ENCODE data around the gene BRD4.

The BRD4 gene

GRCh38 chr19:15247107-15248014 lies 85.0 kb downstream of the BRD4 start:
- DNase-seq: no peak

GRCh38 chr19:15246198-15246481 lies 86.2 kb downstream of the BRD4 start:
- DNase-seq: no peak

DNA sequence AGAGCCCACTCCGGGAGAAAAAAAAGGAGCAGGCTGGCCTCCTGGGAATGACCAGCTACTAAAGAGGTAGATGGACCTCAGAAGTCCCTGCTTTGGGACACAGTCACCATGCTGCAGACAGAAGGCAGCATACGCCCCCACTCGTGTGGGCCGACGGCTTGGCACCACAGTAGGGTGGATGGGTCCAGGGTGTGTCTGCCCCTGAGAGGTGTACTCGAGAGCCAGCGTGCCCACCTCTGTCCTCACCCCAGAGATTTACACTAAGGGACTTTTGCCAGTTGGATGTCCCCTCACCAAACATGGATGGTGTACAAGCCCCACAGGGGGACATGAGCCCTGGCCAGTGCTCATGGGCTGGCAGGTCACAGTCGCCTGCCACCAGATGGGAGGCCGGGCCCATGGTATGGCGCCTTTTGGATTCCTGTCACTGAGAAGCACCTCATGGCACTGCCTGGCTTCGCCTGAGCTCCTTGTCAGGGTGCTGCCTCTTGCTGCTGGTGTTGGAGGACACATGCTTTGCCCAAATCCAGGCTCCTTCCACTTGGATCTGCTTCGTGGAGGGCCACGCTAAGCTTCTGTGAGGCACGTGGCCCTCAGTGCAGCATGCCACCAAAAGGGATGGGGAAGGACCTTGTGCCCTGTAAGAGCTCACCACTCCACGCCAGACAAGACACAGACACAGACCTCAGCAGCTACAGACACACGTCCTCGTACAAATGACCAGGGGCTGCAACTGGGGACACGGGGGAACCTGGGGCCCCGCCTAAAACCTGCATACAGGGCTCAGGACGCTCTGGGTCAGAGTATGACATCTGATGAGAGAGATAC lies 86.8 kb downstream of the BRD4 start:
- DNase-seq: no peak

GRCh38 chr19:15244808-15245207 lies 87.5 kb downstream of the BRD4 start:
- DNase-seq: no peak

DNA sequence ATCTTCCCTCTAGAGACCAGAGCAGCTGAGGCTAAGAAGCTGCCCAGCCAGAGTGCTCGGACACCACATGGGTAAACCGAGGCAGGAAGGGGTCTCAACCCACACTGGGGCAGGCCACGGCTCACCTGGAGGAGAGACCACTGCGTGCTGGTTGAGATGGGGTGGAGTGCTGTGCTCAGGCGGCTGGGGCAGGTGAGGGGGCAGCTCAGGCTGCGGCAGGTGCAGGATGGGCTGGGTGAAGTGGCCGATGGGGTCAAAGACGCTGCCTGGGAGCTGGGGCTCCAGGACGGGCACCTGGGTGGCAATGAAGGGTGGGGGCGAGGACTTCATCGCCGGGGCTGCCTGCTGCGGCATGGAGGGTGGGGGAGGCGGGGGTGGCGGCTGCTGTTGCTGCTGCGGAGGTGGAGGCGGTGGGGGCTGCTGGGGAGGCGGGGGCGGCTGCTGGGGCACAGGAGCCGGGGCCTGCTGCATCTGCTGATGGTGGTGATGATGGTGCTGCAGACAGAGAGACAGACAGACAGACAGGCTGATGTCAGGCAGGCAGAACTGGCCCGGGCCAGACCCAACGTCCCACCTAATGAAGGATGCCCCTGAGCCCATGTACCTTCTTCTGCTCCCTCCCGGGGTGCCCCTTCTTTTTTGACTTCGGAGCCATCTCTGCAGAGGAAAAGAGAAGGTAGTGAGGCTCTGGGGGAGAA lies 88.1 kb downstream of the BRD4 start:
- no peak for DNase-seq

- no peak for DNase-seq
Measured at GRCh38 chr19:15243236-15243957, 88.9 kb downstream of the BRD4 start.

DNA sequence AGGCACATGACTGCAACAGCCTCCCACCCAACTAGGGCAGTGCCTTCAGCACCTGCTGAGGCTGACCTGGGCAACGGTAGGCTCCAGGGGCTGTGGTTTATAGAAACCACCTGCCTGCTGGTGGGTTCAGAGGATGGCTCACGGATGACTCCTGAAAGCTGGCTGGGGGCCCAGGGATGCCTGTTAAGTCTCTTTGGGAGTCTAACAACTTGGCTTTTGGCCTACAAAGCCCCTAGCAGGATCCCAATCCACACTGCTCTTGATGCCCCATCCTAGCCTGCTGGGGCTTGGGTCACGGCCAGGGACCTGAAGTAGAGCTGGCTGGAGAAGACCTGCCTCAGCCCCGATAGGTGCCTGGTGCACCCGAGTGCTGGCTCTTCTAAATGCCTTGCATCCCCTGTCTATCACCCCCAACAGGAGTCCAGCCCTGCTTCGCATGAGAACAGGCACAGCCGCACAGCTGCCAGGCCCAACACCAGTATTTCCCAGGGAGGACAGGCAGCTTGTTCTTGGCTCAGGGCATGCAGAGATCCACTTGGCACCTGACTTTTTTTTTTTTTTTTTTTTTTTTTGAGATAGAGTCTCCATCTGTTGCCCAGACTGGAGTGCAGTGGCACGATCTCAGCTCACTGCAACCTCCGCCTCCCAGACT lies 91.0 kb downstream of the BRD4 start:
- peak; percentile 45 for DNase-seq

GRCh38 chr19:15240515-15240914 lies 91.8 kb downstream of the BRD4 start:
- no peak for DNase-seq

GRCh38 chr19:15239337-15239949 lies 92.9 kb downstream of the BRD4 start:
- DNase-seq: no peak

DNA sequence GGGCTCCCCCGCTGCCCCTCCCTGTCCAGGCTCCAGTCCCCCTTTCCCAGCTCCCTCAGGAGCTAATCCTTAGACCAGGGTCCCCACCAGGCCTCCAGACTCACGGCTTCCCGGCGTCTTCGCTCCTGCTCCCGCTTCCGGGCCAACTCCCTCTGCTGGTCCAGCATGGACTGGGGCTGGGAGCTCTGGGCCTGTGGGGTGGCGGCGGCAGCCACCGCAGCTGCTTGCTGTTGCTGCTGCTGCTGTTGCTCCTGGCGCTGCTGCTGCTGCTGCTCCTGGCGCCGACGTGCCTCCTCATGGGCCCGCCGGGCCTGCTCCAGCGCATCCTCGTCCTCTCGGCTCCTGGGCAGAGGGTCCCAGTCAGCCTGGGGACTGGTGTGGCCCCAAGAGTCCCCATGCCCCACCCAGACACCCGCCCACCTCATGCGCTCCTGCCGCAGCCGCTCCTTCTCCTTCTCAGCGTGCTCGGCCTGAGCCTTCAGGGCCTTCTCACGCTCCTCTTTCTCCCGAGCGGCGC lies 93.6 kb downstream of the BRD4 start:
- no peak for DNase-seq

DNA sequence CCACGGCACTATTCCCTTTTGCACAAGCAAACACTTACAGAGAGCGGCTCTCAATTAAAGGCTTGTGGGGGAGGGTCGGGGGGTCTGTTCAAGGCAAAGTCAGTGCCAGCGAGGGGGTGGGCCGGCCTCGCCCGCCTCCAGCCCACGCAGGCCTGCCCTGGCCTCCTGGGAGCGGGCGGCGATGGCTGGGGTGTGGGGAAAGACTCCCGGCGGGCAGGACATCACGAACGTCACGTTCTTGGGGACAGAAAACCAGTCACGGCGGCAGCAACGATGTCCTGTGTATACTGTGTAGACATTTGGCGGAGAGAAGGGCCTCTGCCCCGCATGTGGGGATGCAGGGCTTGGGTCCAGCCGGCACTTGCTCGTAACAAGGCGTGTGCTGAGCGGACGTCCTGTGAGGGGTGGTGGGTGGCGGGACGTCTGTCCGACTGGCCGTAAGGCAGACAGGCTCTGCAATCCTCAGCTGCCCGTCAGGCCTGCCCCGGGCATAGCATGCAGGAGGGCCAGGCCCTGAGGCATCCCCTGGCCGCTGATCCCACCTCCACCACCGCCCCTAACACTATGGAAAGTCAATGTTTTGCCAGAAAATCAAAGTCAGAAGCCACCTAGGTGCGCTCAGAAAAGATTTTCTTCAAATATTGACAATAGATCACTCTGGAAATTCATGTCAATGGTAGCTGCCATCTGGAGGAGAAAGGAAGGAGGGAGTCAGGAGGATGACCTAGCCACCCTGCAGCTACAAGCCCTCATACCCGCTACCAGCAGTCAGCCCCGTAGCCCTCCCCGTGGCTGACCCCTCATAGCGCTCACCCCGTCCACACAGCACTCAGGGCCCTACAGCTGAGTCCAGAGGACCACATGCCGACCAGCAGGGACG lies 94.3 kb downstream of the BRD4 start:
- no peak for DNase-seq

GRCh38 chr19:15236886-15237285 lies 95.5 kb downstream of the BRD4 start:
- DNase-seq: no peak

DNA sequence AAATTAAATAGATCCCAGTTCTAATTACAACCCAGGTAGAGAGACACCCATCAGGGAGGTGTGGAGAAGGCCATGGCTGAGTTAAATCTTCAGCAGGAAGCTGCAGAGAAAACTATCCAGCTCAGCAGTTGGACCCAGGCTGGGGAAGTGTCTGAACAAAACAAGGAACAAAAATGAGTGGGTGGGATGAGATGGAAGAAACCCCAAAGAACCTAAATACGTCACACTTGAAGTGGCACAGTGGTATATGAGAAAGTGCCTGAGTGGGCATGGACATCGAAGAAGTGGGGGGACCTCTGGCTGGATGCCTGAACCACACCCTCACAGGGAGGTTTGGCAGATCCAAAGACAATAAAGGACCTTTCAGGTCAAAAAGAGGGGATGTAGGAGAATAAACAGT lies 96.6 kb downstream of the BRD4 start:
- no peak for DNase-seq

DNA sequence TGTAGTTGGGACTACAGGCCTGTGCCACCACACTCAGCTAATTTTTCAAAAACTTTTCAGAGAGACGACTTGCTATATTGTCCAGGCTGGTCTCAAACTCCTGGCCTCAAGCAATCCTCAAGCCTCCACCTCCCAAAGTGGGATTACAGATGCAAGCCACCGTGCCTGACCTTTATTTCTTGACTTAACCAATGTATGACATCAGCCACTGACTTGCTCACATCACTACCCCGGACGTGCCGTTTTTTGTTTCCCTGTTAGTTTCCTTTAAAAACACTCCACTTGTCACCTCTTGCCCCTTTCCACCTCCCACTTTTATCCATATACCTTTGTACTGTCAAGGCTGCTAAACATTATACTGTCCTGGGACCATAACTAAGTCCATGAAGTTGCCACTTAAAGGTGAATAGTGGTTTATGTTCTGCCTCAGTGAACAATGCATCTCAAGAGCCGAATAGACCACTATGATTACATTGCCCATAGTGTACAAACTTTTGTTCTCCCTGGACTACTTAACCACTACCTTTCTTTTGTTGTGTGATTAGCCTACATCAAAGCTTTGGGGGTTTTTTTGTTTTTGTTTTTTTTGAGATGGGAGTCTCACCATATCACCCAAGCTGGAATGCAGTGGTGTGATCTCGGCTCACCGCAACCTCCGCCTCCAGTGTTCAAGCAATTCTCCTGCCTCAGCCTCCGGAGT lies 97.8 kb downstream of the BRD4 start:
- no peak for DNase-seq

DNA sequence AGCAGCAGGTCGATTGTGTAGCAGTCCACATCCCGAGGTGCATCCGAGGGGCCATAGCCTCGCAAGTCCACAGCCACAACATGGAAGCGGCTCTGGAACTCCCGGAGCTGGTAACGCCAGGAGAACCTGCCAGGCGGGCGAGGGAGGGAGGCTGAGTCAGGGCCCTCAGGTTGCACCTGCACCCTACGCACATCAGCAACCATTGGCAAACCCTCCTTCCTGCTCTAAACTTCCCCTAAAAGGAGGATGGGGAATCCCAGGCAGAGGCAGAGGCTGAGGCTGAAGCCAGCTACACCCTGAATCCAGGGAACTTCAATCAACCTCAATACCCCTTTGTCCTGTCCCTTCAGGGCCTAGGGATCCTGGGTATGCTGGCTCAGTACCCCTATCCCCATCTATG lies 101.1 kb downstream of the BRD4 start:
- DNase-seq: no peak

DNA sequence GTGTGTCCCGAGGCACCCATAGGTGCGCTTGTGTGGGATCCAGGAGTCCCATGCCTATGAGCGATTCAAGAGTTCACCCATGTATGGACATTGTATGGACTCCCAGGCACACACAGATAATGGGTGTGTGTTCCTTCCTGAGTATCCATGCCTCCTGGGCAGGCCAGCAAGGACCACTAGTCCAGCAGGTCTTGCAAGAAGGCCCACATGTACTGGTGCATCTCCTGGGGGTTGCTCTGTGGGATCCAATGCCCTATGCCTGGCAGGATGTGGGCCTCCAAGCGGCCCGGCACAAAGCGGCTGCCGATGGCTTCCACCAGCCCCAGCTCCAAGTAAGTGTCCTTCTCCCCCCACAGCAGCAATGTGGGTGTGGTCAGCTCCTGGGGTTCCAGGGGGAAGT lies 105.1 kb downstream of the BRD4 start:
- no peak for DNase-seq

GRCh38 chr19:15225760-15226159 lies 106.6 kb downstream of the BRD4 start:
- DNase-seq: no peak

- DNase-seq: no peak
Measured at GRCh38 chr19:15223649-15224361, 108.5 kb downstream of the BRD4 start.
